NCI-H2029 treated with DMSO at 0.1 percent for 48 hours (cell line): ENCODE data around the gene TANGO6.
"Not testable (repeated sequence)": the region's sequence is repeated elsewhere in the genome, so short reads cannot be mapped to it uniquely, and the experiment has no call there.

Source experiments
- DNase-seq: peaks from one replicate; lab custom pipeline; 2025; lab: John Stamatoyannopoulos, UW

Gene TANGO6

DNA sequence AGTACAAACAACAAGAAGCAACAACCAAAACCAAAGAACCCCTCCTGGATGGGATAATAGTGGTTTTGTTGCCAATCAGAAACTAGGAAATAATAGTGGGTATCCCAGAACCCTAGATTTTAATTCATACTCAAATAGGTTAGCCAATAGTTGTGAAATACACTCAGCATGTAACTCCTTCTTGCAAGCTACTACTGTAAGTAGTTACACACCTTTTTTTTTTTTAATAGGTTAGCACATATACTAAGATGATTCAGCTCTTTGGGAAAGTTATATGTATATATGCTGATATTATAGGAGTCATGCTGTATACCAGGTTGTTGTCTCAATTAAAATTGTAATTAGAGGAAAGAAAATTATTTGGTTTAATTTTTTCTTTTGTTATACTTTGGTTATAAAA lies 169.6 kb downstream of the TANGO6 start:
- DNase-seq = no peak

DNA sequence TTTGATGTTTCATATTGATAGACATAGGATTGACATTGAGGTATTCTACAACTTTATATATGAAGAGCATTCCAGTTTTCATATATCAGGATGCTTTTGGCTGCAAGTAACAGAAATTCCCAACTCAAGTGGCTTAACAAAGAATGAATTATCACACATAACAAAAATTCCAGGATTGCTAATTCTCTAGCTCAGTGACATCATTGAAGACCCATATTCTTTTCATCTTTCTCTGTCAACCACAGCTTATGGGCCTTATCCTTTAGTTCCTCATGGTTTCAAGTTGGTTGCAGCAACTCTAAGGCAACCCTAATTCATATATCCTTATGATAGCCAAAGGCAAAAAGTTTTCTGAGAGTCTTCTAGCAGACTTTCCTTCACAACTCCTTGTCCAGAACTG lies 170.7 kb downstream of the TANGO6 start:
- DNase-seq = no peak

DNA sequence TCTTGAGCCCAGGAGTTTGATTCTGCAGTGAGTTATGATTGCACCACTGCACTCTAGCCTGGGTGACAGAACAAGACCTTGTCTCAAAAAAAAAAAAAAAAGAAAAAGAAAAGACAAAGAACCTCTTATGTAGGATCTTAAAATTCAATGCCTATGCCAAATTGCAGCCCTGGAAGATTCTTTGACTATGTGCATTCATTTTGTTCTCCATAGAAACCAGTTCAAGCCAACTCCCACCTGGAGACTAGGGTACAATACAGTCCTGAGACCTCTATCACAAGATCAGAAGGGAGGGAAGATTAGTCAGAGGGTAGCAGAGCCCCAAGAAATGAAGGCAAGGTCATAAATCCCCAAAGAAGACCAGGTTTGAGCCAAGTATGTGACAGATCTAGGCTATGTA lies 171.5 kb downstream of the TANGO6 start:
- DNase-seq = no peak

DNA sequence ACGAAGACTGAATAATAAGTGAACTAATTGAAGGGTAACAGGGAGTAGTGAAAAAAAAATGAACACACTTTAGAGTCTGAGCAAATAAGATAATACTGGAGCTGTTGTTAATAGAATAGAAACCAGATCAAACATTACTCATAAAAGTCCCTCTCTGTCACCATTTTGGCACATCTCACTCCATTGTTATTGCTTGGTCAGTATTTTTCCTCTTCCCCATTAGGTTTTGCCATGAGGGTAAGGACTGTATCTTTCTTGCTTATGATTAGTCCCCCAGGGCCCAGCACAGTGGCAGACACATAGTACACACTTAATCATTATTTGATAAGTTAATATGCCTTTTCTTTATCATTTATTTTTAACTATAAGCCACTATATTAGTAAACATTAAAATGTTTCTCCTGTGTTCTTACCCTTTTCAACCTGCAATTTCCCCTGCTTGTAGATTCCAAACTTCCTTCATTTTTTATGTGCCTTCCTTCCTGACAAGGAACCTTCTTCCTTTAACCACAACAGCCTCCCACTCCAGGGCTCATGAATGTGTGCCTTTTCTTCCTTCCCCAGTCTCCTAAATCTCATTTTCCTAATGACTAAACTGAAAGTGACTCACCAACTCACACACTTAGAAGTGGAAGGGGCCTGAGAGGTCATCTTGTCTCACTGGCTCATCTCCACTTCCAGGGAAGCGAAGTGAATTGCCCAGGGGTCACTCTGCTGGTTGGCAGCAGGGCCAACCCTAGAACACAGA lies 173.9 kb downstream of the TANGO6 start:
- no peak for DNase-seq

DNA sequence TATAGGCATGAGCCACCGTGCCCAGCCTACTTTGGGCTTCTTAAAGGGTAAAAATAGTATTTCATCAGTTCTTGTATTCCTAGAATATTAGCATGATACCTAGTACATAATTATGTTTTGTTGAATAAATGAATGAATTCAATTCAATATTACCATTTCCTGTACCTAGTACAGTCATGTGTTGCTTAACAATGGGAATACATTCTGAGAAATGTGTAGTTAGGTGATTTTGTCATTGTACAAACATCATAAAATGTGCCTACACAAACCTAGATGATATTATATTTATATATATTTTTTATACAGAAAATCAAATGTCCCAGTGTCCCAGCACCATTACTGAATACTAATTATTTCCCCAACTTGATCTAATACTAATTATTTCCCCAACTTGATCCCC lies 176.5 kb downstream of the TANGO6 start:
- no peak for DNase-seq

DNA sequence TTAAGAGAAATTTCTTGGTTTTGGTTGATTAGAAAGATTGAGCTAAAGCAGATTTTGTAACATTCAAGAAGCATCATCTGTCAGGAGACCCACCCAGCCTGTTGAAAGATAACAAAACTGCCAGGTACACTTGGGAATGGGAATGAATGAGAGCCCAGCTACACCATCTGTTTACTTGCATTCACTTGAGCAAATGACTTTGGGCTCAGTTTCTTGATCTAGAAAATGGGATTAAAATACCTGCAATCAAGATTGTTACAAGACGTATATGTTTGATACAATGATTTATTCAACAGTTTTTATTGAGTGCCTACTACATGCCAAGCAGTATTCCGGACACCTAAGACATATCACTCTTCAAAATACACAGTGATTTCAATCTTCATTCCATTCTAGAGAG lies 185.8 kb downstream of the TANGO6 start:
- DNase-seq = no peak

DNA sequence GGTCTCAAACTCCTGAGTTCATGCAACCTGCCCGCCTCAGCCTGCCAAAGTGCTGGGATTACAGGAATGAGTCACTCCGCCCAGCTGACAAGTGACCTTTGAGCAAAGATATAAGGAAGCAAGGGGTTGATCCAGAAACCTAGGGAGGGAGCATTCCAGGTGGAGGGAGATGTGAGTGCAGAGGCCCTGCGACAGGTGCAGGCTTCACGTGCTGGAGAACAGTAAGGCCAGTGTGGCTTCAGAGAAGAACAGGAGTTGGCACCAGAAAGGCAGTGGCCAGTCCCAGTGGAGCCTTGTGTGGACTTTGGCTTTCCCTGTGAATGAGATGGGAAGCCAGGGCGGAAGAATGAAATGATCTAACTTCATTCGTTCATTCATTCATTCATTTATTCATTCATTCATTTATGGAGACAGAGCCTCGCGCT lies 188.6 kb downstream of the TANGO6 start:
- DNase-seq = no peak

DNA sequence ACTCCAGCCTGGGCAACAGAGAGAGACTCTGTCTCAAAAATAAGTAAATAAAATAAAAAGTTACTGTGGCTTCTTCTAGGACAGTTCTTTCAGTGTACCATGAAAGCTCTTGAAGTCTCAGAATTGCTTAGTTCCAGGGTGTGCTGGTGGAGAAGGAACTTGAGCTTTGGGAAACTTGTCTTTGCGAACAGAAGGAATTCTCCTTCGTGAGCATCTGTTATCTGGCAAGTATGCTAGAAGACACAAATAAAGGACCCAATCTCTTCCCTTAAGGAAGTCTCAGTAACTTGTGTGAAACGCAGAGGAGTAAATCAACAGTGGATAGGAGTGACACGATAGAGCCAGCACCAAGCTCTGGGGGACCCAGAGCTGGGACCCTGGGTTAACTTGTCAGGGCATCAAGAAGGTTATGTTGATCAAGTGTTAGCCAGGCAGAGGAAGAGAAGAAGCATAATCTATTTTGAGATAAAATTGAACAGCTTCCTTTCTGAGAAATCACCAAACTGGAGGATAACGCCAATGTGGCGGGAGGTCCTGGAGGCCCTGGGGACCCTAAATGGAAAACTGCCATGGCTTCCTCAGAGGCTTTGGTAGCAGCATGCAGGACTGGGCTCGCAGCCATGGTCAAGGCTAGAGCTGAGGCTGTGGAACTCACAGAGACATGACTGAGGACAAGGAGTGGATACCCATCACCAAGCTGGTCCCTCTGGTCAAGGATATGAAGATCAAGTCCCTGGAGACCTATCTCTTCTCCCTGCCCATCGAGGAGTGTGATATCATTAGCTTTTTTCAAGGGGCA lies 190.0 kb downstream of the TANGO6 start:
- no peak for DNase-seq

DNA sequence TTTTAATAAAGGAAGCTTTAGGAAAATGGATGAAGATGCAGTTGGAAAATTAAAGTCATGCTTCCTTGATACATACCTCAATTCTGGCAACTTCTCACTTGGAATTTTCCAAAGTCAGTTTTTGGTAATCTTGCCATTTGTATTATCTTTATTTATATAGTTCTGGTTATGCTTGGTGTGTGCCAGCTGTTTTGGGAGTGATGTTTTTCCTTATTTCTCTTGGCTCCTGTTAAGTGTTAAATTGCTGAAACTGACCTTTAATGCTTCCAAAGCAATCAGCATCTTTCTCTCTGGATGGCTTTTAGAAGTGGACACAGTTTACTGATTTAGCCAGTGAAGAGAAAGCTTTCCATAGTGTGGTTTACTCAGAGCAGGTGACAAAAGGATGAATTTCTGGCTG lies 192.0 kb downstream of the TANGO6 start:
- DNase-seq = no peak

DNA sequence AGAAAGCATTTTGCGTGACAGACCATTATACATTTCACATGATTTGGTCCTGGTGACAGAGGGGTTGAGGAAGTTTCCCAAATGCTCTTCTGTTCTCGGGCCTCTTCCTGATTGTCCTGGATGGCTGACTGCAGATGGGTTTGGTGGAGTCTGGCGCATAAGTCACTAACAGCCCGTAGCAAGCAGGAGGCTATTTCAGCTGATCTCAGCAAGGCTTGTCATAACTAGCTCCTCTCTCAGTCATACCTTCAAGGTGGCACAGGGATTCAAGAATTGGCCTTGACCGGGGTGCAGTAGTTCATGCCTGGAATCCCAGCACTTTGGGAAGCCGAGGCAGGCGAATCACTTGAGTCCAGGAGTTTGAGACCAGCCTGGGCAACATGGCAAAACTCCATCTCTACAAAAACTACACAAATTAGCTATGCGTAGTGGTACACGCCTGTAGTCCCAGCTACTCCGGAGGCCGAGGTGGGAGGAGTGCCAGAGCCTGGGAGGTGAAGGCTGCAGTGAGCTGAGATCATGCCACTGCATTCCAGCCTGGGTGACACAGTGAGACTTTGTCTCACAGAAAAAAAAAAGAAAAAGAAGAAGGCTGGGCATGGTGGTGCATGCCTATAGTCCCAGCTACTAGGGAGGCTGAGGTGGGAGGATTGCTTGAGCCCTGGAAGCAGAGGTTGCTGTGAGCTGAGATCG lies 193.2 kb downstream of the TANGO6 start:
- no peak for DNase-seq

DNA sequence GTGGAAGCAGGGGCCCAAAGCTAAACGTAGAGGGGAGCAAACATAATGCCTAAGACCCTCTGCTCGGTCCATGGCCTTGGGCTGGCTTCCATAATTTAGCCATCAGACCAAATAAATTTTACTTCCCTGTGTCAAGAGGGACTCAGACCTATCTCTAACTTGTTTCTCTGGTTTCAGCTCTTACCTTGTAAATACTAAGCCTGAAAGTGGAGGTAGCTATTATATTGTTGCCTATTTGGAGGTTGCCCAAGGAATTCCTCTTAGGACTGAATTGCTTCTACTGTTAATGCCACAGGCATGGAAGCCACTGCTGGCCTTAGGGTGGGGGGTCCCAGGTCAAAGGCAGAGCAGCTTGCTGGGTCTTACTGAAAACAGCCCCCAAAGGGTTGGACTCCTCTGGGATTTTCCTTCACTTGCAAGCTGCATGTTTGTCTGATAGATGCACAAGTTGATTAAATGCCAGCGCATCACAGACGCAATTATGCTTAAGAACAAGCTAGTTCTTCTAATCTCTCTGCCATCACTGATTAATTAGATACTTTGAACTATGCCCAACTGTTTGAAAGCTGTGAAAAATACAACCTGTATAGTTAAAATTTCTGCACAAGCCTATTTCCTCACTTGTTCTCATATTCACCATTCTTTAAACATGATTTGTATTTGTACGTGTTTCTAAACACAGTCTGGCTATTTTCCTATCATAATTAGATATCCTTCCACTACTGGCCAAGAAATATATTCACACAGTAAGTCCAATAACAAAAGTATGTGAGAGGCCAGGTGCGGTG lies 194.2 kb downstream of the TANGO6 start:
- no peak for DNase-seq

DNA sequence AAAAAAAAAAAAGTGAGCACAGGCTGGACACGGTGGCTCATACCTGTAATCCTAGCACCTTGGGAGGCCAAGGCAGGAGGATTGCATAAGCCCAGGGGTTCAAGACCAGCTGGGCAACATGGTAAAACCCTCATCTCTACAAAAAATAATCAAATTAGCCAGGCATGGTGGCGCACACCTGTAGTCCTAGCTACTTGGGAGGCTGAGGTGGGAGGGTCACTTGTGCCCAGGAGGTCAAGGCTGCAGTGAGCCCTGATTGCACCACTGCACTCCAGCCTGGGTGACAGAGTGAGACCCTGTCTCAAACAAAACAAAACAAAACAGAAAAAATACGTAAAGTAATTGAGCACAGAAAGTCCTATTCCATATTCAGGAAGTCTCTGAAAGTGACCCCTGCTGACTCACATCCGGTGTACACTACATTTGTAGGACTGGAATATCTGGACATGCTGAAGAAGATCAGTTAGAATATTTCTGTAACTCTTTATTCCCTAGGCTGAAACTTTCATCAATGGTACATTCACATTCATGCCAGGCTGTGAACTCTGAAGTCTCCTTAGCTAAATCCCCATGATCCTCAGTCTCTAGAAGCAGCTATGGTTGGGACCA lies 196.1 kb downstream of the TANGO6 start:
- no peak for DNase-seq

DNA sequence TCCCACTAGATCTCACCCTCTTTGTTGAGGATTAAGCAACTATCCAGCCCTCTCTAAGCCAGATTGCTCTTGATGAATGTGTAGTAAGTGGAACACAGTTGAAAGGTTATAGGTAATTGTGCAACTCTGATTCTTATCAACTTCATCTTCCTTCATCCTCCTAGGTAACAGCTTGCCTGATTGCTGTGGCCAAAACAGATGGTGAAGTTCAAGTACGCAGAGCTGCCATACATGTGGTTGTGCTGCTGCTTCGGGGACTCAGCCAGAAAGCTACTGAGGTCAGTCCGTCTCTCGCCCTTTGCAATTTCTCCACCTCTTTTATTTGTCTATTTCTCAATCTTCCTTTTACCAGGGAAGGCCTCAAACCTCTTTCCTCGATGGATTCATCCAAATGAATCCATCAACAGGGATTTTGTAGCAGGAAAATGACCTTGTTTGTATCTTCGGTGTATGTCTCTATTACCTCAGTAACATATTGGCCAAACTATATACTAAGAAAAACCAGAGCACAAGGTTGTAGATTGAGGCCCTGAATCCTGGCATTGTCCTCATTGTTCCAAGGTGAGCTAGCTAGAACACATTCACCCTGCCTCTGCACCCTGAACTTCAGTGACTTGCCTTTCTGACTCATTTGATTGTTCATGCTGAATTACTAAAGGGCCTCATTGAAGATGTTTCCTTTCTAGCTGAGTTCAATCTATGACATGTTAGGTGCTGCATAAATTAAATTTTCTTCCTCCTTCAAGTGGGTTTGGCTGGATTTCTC lies 197.0 kb downstream of the TANGO6 start:
- no peak for DNase-seq

DNA sequence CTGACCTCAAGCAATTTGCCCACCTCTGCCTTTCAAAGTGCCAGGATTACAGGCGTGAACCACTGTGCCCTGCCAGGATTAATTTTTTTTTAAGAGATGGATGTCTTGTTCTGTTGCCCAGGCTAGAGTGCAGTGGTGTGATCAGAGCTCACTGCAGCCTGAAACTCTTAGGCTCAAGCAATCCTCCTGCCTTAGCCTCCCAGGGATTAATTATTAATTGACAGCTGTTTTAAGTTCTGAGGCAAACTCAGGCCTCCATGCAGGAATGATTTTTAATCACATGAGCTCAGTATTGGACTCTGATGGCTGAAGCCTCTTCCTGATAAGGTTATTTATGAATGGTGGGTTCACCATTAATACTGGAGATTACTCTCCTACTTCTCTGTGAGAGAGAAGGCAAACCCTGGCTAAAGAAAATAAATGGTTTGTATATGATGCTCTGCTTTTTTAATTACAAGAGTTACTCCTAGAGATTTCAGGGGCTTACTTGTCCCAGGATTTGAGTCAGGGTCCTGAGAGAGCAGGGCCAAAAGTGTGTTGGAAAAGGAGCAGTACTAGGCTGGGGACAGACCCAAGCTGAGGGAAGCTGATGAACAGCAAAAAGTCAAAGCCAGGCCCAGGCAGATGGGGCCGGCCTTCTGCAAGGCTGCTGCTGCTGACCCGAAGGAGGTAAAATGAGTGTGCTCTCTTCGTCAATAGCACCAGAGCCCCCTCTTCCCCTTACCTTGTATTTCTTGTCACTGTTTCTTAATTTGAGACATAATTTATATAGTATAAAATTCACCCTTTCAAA lies 205.2 kb downstream of the TANGO6 start:
- no peak for DNase-seq

DNA sequence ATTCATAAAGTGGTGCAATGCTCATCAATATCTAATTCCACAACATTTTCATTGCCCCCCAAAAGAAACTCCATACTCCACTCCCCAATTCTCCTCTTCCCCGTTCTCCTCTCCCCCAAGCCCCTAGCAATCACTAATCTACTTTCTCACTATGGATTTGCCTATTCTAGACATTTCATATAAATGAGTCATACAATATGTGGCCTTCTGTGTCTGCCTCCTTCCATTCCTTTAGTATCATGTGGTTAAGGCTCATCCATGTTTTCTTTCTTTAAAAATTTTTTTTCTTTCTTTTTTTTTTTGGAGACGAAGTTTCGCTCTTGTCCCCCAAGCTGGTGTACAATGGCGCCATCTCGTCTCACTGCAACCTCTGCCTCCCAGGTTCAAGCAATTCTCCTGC lies 205.8 kb downstream of the TANGO6 start:
- DNase-seq = no peak

DNA sequence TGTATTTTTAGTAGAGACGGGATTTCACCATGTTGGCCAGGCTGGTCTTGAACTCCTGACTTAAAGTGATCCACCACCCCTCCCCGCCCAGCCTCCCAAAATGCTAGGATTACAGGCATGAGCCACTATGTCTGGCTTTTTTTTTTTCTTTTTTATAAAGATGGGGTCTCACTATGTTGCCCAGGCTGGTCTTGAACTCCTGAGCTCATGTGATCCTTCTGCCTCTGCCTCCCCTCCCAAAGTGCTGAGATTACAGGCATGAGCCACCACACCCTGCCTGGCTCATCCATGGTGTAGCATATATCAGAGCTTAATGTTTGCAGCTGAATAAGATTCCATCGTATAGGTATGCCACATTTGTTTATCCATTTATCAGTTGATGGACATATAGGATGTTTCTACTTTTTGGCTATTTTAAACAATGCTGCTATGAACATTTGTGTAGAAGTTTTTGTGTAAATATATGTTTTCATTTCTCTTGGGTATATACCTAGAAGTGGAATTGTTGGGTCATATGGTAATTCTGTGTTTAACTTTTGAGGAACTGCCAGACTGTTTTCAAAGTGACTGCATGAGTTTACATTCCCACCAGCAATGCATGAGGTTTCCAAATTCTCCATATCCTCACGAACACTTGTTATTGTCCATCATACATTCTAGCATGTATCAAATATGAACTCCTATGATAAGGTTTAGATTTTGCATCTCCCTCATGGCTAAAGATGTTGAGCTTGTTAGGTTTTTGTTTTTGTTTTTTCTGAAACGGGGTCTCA lies 206.5 kb downstream of the TANGO6 start:
- no peak for DNase-seq

DNA sequence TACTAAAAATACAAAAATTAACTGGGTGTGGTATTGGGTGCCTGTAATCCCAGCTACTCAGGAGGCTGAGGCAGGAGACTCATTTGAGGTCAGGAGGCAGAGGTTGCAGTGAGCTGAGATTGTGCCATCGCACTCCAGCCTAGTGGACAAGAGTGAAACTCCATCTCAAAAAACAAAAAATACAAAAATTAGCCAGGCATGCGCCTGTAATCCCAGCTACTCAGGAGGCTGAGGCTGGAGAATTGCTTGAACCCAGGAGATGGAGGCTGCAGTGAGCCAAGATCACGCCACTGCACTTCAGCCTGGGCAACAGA lies 208.1 kb downstream of the TANGO6 start:
- not testable (repeated sequence) for DNase-seq

DNA sequence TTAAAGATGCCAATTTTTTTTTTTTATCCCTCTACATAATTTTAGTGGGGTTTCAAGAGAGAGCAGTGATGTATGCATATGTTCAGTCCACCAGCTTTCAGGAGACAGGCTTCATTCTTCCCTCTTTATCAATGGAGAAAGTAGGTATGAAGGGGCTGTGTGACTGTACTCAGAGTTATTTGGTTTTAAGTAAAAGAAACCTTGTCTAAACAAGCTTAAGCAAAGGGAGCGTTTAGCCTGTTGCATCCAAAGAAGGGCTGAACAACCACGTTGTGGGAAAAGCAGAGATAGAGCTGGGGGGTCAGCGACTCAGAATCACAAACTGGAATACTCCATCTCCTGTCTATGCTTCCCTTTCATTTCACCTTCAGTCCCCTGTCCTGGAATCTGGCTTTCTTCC lies 211.7 kb downstream of the TANGO6 start:
- no peak for DNase-seq

DNA sequence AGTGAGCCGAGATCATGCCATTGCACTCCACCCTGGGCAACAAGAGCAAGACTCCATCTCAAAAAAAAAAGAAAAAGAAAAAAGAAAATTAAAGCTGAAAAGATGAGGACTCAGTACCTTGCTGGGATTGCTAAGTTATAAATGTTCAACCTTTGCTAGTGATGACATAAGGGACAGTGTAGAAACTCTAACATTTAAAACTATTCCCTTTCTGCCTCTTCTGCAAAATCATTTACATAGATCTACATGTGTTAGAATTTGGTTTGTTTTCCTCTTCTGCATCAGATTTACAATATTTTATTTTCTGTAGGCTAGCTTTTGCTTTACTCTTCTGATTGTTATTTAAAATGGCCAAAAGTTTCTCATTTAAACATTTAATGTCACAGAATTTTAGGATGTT lies 212.6 kb downstream of the TANGO6 start:
- DNase-seq = no peak

DNA sequence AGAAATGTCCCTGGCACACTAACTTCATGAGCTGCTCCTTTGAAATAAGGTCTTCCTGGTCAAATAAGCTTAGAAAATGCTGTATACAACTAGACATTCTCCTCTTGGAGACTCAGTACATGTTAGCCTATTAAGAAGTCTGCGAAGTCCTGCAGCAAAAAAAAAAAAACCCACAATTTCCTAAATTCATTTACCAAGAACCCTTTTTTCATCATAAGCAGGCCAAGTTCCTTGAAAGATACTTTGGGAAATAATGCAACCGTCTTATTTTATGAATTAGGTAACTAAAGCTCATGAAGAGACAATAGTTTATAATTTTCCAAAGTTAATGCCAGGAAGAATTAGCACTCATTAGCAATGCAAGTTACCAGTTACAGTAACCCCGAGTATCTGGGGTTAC lies 213.1 kb downstream of the TANGO6 start:
- no peak for DNase-seq
